GM19023 (cell line): ENCODE measurements around the gene HLA-C.
"Not testable (repeated sequence)": the region's sequence is repeated elsewhere in the genome, so short reads cannot be mapped to it uniquely, and the experiment has no call there.

Experiments used
- ATAC-seq: cut with Tn5 transposase; IDR thresholded peaks from one replicate; pipeline ENCODE4 v1.9.1; 2021; ENCODE audit warnings: mild to moderate bottlenecking, moderate library complexity; ENCODE audit not compliant: unreplicated experiment

The HLA-C gene

DNA sequence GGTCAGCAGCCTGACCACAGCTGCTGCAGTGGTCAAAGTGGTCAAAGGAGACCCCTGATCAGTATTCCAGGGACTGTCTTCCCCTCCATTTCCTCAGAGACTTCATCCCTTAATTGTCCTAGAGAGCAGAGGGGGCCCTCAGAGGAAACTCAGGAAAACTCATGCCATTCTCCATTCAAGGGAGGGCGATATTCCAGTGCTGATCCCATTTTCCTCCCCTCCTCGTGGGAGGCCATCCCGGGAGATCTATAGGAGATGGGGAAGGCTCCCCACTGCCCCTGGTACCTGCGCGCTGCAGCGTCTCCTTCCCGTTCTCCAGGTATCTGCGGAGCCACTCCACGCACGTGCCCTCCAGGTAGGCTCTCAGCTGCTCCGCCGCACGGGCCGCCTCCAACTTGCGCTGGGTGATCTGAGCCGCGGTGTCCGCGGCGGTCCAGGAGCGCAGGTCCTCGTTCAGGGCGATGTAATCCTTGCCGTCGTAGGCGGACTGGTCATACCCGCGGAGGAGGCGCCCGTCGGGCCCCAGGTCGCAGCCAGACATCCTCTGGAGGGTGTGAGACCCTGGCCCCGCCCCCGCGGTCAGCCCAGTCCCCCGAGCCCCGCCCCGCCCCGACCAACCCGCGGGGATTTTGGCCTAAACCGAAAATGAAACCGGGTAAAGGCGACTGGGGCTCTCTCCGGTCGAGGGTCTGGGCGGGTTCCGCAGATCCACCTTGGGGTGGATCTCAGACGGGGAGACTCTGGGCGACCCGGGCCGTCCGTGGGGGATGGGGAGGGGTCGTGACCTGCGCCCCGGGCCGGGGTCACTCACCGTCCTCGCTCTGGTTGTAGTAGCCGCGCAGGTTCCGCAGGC is 878 bp downstream of the HLA-C start:
- ATAC-seq: peak; percentile 51

DNA sequence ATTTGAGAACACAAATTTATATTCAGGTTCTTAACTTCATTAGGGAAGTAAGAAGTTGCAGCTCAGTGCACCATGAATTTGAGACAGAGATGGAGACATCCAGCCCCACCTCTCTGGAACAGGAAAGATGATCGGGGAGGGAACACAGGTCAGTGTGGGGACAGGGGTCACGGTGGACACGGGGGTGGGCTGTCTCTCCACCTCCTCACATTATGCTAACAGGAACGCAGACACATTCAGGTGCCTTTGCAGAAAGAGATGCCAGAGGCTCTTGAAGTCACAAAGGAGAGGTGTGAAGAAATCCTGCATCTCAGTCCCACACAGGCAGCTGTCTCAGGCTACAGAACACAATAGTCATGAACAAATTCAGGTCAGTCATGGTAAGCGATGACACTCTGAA is 3.1 kb downstream of the HLA-C start:
- no peak for ATAC-seq

DNA sequence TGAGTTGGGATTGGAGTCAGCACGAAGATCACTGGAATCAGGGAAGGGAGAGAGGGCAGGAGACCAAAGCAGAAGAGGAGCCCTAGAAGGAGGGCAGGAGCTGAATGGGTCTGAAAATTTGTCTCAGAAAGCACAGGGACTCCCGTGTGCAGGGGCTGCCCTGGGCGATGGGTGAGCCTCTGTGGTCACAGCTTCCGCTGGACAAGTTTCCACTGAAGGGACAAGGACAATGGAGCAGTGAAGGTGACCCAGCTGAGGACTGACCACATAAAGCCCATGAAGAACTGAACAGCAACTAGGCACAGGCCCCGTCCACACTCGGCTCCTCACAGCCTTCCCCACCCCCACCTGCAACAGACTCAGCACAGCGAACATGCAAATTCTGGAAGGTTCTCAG is 3.5 kb downstream of the HLA-C start:
- no peak for ATAC-seq

DNA sequence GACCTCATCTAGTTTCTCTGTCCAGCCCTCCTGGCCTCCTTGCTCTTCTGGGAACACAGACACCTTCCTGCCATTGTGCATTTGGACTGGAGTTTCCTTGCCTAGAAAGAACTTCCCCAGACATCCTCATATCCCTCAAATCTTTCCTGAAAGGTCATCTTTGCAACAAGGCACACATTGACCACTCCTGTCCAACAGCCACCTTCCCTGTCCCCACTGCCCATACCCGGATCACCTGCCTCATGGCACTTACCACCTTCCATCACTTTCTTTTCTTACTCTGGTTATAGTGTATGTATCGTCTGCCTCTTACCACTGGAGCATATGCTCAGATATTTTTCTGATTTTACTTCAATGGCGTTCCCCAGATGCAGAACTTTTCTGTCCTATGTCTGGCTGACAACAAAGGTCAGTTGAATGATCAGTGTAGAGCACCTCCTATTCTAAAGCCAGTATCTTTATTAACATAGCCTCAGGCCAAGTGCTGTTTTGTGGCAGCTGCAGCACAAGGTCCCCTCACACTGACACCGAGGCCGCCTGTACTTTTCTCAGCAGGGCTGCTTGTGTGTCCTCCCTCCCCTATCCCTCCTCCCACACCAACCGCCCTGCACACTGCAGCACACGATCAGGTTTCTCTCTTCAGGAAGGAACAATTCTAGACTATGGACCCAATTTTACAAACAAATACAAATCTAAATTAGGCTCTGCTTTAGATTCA is 4.1 kb downstream of the HLA-C start:
- no peak for ATAC-seq

DNA sequence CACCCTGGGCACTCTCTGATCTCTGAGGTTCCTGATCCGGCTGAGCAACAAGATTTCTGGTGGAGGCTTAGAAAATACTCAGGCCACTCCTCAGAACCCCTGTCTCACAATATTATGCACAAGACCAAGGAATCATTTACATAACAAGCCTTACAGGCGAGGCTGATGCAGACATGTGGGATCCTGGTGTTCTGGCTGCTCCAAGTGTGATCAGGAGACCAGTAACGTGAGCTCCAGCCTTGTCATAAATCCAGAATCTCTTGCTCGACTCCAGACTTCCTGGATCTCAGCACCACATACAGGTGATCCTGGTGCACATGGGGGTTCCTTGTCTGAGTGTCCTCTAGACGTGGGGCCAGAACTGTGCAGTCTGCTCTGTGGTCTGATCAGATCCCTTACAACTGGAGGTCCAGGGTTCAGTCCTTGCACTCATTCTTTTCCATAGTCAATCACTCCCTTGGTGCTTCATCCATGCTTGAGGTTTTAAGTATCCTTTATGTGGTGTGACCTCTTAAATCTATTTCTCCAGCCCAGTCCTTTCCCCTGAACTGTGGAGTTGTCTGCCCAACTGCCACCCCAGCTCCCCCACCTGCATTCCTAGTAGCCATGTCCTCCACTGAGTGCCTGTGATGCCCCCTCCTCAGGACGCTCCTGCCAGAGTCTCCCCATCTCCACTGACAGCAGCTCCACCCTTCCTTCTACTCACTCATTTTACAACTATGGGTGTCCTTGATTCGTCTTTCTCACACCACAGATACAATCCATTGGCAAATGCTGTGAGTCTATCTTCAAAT is 5.1 kb downstream of the HLA-C start:
- no peak for ATAC-seq

DNA sequence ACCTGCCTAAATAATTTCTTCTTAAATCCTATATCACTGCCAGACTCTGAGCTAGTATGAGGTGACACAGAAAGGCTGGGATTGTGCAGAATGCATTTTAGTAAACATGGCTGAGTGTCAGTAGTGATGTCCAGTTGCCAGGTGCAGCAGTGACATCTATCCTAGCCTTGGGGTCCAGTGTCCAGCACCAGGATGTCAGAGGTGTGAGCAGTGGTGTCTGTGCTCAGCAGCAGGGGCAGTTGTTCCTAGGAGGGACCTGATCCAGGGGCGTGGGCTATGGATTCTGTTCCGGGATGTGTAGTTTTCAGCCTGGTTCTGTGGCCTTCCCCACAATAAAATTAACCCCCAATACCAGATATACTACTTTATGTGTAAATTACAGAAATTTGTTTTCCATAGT is 6.0 kb downstream of the HLA-C start:
- no peak for ATAC-seq

DNA sequence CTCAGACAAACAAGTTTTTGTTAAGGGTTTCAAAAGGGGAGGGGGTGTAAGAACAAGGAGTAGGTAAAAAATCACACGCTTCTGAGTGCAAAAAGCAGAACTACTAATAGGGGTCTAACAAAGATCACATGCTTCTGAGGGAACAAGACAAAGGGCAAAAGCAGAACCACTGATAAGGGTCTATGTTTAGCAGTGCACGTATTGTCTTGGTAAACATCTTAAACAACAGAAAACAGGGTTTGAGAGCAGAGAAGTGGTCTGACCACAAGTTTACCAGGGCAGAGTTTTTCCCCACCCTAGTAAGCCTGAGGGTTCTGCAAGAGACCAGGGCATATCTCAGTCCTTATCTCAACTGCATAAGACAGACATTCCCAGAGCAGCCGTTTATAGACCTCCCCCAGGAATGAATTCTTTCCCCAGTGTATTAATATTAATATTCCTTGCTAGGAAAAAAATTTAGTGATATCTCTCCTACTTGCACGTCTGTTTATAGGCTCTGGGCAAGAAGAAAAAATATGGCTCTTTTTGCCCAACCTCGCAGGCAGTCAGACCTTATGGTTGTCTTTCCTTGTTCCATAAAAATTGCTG is 8.5 kb downstream of the HLA-C start:
- not testable (repeated sequence) for ATAC-seq

DNA sequence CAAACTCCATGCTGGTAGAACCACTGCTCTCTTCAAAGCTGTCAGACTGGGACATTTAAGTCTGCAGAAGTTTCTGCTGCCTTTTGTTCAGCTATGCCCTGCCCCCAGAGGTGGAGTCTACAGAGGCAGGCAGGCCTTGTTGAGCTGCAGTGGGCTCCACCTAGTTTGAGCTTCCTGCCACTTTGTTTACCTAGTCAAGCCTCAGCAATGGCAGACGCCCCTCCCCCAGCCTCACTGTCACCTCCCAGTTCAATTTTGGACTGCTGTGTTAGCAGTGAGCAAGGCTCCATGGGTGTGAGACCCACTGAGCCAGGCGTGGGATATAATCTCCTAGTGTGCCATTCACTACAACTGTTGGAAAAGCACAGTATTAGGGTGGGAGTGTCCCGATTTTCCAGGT is 11.9 kb downstream of the HLA-C start:
- ATAC-seq: not testable (repeated sequence)

DNA sequence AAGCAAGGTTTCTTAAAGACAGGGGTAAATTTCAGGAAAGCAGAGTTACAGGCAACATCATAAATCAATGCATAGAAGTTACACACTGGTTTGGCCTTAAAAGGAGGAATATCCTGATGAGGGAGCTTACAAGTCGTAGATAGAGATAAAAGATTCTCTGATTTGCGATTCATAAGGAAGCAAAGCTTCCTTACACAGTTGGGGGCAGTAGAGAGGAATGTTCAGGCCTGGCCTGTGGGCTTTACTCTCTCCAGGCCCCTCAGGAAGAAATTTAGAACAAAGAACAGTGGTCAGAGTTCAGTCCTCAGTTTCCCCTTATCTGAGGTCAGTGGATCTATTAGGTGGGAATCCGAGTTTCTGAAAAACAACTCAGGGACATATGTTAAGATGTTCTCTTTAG is 19.3 kb downstream of the HLA-C start:
- no peak for ATAC-seq

DNA sequence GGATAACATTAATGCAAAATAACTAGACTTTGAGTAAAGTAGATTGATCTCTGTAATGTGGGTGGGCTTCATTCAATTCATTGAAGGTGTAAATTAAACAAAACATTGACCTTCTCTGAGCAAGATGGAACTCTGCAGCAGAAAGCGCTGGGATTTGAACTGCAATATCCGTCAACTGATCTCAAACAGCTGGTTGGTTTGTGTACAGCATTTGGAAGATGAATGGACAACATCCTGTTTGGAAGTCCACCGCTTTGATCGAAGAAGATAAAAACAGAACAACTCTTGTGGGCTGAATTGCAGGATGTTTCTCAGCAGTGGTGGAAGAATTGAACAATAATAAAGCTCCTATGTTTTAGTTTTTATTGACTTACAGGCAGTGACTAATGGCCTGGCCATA is 20.6 kb downstream of the HLA-C start:
- no peak for ATAC-seq

DNA sequence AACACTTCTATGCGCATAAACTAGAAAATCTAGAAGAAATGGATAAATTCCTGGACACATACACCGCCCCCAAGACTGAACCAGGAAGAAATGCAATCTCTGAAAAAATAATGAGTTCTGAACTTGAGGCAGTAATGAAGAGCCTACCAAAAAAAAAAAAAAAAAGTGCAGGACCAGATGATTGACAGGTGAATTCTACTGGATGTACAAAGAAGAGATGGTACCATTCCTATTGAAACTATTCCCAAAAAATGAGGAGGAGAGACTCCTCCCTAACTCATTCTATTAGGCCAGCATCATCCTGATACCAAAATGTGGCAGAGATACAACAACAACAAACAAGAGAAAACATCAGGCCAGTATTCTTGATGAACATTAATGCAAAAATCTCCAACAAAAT is 22.7 kb downstream of the HLA-C start:
- no peak for ATAC-seq

DNA sequence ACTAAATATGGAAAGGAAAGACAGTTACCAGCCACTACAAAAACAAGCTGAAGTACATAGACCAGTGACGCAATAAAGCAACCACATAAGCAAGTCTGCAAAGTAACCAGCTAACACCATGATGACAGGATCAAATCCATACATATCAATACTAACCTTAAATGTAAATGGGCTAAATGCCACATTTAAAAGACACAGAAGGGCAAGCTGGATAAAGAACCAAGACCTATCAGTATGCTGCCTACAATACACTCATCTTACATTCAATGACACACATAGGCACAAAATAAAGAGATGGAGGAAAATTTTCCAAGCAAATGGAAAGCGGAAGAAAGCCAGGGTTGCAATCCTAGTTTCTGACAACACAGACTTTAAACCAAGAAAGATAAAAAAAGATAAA is 24.1 kb downstream of the HLA-C start:
- ATAC-seq: no peak

DNA sequence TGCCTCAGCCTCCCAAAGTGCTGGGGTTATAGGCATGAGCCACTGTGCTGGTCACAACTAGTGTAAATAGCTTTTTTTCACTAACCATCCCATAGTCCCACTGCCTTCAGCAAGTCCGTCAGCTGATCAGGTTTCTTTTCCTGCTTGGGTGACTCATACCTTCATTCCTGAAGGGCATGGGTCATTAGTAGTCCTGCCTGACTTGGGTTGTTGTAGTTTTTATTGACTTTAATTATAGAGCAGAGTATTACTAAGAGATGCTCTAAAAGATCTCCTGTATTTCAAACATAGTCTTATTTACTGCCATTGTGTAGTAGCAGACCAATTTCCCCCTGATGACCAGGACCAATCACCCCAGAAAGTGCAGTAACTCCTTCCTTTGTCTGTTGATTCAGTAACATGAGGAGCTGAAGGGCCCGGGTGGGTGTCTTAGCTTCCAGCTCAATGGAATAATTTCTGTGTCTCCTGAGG is 25.8 kb downstream of the HLA-C start:
- ATAC-seq: no peak

DNA sequence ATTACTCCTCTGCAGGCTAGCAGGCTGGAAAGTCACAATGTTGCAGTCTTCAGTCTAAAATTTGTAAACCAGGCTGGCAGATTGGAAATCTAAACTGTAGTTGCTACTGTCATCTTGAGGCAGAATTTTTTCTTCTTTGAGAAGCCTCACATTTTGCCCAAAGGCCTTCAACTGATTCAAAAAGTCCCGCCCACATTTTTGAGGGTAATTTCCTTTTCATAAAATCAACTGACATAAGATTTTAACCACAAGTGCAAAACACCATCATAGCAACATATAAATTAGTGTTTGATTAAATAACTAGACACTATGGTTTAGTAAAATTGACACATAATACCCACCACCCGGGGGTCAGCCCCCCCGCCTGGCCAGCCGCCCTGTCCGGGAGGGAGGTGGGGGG is 28.4 kb downstream of the HLA-C start:
- ATAC-seq: no peak

DNA sequence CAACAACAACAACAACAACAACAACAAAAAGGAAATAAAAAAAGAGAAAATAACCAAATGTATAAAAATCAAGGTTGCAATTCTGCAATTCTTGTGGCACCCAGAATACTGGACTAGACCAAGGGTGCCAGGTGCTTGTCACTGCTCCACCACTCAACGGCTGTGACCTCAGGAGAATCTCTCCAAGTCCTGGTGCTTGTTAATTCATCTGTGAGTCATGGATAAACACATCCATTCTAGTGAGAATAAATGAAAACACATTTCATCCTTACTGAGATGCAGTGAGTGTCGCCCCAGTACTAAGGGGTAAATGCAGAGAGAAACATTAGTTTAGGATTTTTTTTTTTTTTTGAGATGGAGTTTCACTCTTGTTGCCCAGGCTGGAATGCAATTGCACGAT is 32.0 kb downstream of the HLA-C start:
- ATAC-seq: no peak

DNA sequence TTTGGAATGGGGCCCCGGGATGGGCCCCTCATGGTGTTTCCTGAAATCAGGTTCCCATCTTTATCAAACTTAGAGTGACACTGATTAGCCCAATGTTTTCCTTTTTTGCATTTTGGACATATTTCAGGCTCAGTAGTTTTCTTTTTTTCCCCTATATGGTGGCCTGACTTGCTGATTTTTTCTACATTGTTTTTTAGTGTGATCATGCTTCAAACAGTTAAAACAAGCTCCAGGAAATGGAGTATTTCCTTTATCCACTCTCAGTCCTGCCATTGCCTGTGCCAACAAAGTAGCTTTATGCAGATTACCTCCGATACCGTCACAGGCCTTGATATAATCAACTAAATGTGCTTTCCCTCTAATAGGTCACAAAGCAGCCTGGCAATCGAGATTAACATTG is 37.8 kb downstream of the HLA-C start:
- not testable (repeated sequence) for ATAC-seq

DNA sequence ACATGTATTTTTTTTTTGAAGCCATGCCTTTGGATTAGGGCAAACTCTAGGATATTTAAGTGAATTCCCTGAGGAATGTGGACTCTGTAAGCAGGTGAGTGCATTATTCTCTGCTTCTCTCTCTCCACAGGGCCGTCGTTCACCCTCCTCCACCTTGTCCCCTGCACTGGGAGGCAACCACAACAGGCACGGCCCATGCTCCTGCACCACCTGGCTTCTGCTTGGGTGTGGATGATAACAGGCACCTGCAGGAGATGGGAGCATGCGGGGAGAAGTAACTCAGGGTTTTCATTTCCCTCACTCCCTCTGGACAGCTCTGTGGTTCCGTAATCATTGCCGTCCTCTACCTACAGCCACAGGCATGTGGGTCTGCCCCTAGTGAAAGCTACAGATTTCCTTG is 43.4 kb downstream of the HLA-C start:
- no peak for ATAC-seq

DNA sequence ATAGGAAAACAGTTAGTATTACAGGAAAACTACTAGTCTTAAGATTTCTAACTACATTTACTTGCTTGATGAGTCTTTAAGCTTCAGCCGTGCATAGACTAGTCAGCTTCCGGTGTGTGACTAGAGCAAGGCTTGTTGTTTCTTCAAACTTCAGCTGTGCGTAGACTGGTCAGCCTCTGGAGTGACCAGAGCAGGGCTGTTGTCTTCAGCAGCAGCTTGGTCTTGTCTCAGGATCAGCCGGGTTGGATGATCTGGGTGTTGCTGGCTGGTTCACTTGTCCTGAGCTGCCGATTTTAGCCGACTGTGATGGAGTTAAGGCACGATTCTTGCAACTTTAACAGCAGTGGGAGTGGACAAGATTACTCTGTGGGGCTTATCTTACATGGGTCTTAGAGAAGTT is 44.7 kb downstream of the HLA-C start:
- no peak for ATAC-seq

DNA sequence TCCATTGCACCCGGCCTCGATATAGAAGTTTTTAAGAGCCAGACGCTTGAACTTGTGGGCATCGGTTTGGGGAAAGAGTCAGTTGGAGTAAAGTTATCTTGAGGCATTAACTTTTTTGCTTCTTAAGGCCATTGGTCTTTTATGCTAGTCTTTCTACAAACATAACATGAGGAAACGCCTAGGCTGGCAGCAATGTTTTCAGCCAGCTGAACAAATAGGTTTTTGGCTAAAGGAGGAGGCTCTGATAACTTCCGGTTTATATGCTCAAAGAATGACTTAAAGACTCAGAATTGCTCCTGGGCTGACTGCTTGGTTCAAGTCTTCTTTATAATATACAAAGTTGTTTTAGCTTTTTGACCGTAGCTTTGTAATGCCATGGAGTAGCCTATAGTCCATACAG is 46.2 kb downstream of the HLA-C start:
- no peak for ATAC-seq

DNA sequence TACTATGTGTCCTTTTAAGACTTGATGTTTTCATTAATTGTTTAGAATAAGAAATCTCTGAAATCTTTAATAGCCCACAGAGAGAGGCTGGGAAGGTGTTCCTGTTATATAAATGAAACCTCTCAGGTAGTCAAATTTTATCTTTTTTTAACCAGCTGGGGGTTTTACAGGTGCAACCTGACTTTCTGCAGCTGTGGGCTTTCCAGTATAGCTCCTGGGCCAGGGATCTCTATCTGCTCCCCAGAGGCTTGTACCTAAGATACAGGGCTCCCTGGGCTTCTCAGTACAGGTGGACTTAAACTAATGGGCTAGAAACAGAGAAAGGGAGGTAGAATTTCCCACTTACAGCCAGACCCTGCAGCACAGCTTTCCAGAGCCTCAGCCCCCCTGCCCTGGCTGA is 49.4 kb downstream of the HLA-C start:
- ATAC-seq: no peak
